HepG2 (cell line): ENCODE measurements around the gene JMJD8. TPM values are rescaled to one million over a fixed set of nuclear protein-coding genes. Genes with fewer than 3 reads are reported as not detected.

Experiments
- ATRX ChIP-seq: sonication (generic); formaldehyde crosslinking; IDR thresholded peaks from 2 replicates; pipeline ENCODE4 v1.4.0; 2020; ENCODE audit warnings: missing genetic modification reagents, borderline replicate concordance
- CEBPG ChIP-seq: IDR thresholded peaks from 2 replicates; pipeline ENCODE4 v1.6.1; 2016
- CREB1 ChIP-seq, 2 experiments: fragments of 450-650 bp in 1 of 2; IDR thresholded peaks; 2 replicates each; pipeline ENCODE4 v1.6.1; 2016 to 2017; ENCODE audit warnings: control low read depth in 1 of 2, mild to moderate bottlenecking in 1 of 2, missing compliant biosample characterization in 1 of 2, missing genetic modification characterization in 1 of 2
- DR1 ChIP-seq: sonication (generic); formaldehyde crosslinking; IDR thresholded peaks from 2 replicates; pipeline ENCODE4 v1.8.0; 2021; ENCODE audit warnings: mild to moderate bottlenecking, missing genetic modification reagents, inconsistent platforms
- GABPA ChIP-seq, 2 experiments: IDR thresholded peaks; 2 replicates each; pipeline ENCODE4 v1.6.1; 2011 to 2016; ENCODE audit warnings: low read depth in 2 of 2, low read length in 1 of 2, missing biosample characterization in 1 of 2, missing genetic modification characterization in 1 of 2
- HDAC2 ChIP-seq: sonication (generic); formaldehyde crosslinking; IDR thresholded peaks from 2 replicates; pipeline ENCODE4 v1.4.0; 2020; ENCODE audit warnings: missing genetic modification reagents
- HIVEP1 ChIP-seq: sonication (generic); formaldehyde crosslinking; IDR thresholded peaks from 2 replicates; pipeline ENCODE4 v1.4.0; 2020; ENCODE audit warnings: mild to moderate bottlenecking, missing genetic modification reagents
- HOXD1 ChIP-seq: sonication (generic); formaldehyde crosslinking; IDR thresholded peaks from 2 replicates; pipeline ENCODE4 v1.5.0; 2020; ENCODE audit warnings: missing genetic modification reagents
- KAT8 ChIP-seq: IDR thresholded peaks from 2 replicates; pipeline ENCODE4 v1.6.1; 2016; ENCODE audit warnings: missing genetic modification reagents, missing compliant biosample characterization
- KLF11 ChIP-seq: IDR thresholded peaks from 2 replicates; pipeline ENCODE4 v1.6.1; 2016; ENCODE audit warnings: missing compliant biosample characterization
- KLF15 ChIP-seq: sonication (generic); formaldehyde crosslinking; IDR thresholded peaks from 2 replicates; pipeline ENCODE4 v1.8.1; 2023; ENCODE audit warnings: borderline replicate concordance, mild to moderate bottlenecking, inconsistent platforms, missing genetic modification reagents, mixed read lengths
- NCOR1 ChIP-seq: fragments of 200-600 bp; sonication (generic); IDR thresholded peaks from 2 replicates; pipeline ENCODE4 v1.7.0; 2017; ENCODE audit warnings: antibody characterized with exemption, low read length, borderline replicate concordance
- PHF5A ChIP-seq: IDR thresholded peaks from one replicate; pipeline ENCODE4 v1.6.1; 2018; ENCODE audit warnings: low read depth, missing genetic modification reagents; ENCODE audit not compliant: unreplicated experiment
- PLRG1 ChIP-seq: fragments of 450-650 bp; conservative IDR thresholded peaks from 2 replicates; pipeline ENCODE4 v1.6.1; 2016
- RBM22 ChIP-seq: fragments of 200-400 bp; formaldehyde crosslinking; optimal IDR thresholded peaks from 2 replicates; pipeline ENCODE3; 2017; ENCODE audit warnings: mild to moderate bottlenecking, low read length, moderate library complexity
- STAT6 ChIP-seq: sonication (generic); formaldehyde crosslinking; IDR thresholded peaks from 2 replicates; pipeline ENCODE4 v1.4.0; 2020; ENCODE audit warnings: missing genetic modification reagents, mild to moderate bottlenecking, borderline replicate concordance
- ZMYM4 ChIP-seq: sonication (generic); formaldehyde crosslinking; IDR thresholded peaks from 2 replicates; pipeline ENCODE4 v1.8.1; 2023; ENCODE audit warnings: mild to moderate bottlenecking, missing genetic modification reagents
- ZNF20 ChIP-seq: sonication (generic); formaldehyde crosslinking; IDR thresholded peaks from 2 replicates; pipeline ENCODE4 v1.4.0; 2020; ENCODE audit warnings: mild to moderate bottlenecking, moderate library complexity, missing genetic modification reagents
- ZNF235 ChIP-seq: sonication (generic); formaldehyde crosslinking; IDR thresholded peaks from 2 replicates; pipeline ENCODE4 v1.8.1; 2023; ENCODE audit warnings: mild to moderate bottlenecking, missing genetic modification reagents, borderline replicate concordance
- ZNF292 ChIP-seq: sonication (generic); formaldehyde crosslinking; IDR thresholded peaks from 2 replicates; pipeline ENCODE4 v1.8.1; 2022; ENCODE audit warnings: mild to moderate bottlenecking, low read depth, missing genetic modification reagents, borderline replicate concordance
- ZNF432 ChIP-seq: sonication (generic); formaldehyde crosslinking; IDR thresholded peaks from 2 replicates; pipeline ENCODE4 v1.5.0; 2020; ENCODE audit warnings: missing genetic modification reagents, mild to moderate bottlenecking, borderline replicate concordance
- ZNF484 ChIP-seq: sonication (generic); formaldehyde crosslinking; IDR thresholded peaks from 2 replicates; pipeline ENCODE4 v1.5.1; 2020; ENCODE audit warnings: mild to moderate bottlenecking, low read depth, missing genetic modification reagents, borderline replicate concordance
- ZNF746 ChIP-seq: sonication (generic); formaldehyde crosslinking; IDR thresholded peaks from 2 replicates; pipeline ENCODE4 v1.8.0; 2022; ENCODE audit warnings: mild to moderate bottlenecking, missing genetic modification reagents
- polyA plus RNA-seq, 8 experiments: library from polyadenylated mRNA; depleted of rRNA in 3 of 8; stranded (reverse) in 7 of 8; unstranded in 1 of 8; fragments of >200 nt; fragmentation: Illumina TruSeq in 4 of 8; extraction: Trizol in 4 of 8; gene quantifications; 2 replicates each; pipeline versions ENCODE4 v1.2.1 to v1.2.3, GENCODE V29; 2011 to 2016; ENCODE audit warnings: low read depth in 4 of 8, missing spikeins in 1 of 8, mixed read lengths in 1 of 8; ENCODE audit not compliant: insufficient read depth in 1 of 8
- total RNA-seq, 5 experiments: library from RNA; depleted of rRNA; stranded (reverse); fragments of >200 nt; fragmentation: Illumina TruSeq; extraction: Trizol; gene quantifications; 2 replicates each; pipeline ENCODE4 v1.2.3, GENCODE V29; 2016; ENCODE audit warnings: low read depth in 1 of 5
- TF ChIP-seq, protein P1 (sequence below): sonication (generic); formaldehyde crosslinking; IDR thresholded peaks from 2 replicates; pipeline ENCODE4 v1.5.0; 2020; ENCODE audit warnings: mild to moderate bottlenecking, missing genetic modification reagents, borderline replicate concordance

Gene JMJD8
- total and polyA plus RNA-seq, 2 of the 13 experiments (the other 11 are each of a cell fraction or from before 2014, with no cell fraction given) = 2.6 to 11.8 TPM

DNA sequence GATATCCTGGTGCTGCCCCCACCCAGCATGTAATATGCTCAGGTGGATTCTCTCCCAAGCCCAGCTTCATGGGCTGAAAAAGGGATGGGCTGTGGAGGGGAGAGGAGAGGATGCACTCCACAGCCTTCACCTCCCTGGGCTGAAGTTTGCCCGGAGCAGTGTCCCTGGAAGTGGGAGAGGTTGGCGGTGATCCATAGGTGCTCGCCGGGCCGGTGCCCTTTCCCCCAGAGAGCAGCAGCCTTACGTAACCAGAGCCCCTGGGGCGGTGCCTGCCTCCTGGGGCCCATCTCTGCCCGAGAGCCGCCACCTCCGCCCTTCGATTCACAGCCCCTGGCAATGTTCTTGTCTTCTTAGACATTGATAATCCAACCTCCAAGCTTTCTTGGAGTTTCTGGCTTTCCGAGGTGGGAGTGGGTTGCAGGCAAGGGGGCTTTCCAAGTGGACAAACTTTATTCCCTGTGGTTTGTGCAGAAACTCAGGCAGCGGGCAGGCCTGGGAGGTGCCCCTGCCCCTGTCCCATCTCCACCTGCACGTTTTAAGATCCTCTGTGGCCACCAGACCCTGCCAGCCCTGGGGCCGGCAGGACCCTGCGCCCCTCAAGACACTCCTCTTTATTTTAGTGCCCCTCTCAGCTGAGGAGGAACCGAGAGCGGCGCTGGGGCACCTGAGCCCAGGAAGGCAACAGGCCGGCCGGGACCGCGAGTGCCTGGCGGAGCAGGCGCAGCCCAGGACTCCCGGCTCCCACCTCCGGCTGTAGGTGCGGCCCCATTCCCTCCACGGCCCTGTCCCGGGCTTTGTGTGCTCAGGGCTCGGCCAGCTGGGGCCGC, 38.1 kb downstream of the JMJD8 start (continued):
- no peak for TF ChIP-seq DR1 (CRISPR knock-in tag)
- TF ChIP-seq ZNF484 (CRISPR knock-in tag) = no peak
- no peak for TF ChIP-seq NCOR1
- no peak; the same call in 1 of the 2 replicates for TF ChIP-seq KLF15 (CRISPR knock-in tag)
- no peak for TF ChIP-seq ZNF20 (CRISPR knock-in tag)
- TF ChIP-seq, protein P1, sequence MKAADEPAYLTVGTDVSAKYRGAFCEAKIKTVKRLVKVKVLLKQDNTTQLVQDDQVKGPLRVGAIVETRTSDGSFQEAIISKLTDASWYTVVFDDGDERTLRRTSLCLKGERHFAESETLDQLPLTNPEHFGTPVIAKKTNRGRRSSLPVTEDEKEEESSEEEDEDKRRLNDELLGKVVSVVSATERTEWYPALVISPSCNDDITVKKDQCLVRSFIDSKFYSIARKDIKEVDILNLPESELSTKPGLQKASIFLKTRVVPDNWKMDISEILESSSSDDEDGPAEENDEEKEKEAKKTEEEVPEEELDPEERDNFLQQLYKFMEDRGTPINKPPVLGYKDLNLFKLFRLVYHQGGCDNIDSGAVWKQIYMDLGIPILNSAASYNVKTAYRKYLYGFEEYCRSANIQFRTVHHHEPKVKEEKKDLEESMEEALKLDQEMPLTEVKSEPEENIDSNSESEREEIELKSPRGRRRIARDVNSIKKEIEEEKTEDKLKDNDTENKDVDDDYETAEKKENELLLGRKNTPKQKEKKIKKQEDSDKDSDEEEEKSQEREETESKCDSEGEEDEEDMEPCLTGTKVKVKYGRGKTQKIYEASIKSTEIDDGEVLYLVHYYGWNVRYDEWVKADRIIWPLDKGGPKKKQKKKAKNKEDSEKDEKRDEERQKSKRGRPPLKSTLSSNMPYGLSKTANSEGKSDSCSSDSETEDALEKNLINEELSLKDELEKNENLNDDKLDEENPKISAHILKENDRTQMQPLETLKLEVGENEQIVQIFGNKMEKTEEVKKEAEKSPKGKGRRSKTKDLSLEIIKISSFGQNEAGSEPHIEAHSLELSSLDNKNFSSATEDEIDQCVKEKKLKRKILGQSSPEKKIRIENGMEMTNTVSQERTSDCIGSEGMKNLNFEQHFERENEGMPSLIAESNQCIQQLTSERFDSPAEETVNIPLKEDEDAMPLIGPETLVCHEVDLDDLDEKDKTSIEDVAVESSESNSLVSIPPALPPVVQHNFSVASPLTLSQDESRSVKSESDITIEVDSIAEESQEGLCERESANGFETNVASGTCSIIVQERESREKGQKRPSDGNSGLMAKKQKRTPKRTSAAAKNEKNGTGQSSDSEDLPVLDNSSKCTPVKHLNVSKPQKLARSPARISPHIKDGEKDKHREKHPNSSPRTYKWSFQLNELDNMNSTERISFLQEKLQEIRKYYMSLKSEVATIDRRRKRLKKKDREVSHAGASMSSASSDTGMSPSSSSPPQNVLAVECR = peak; percentile 70; the same call in 1 of the 2 replicates
- 0 out of 2 replicates have a peak, but pooled peaks have one; percentile 27 for TF ChIP-seq ZMYM4 (CRISPR knock-in tag)
- no peak for TF ChIP-seq HIVEP1 (CRISPR knock-in tag)
- peak; percentile 82 for TF ChIP-seq CEBPG (CRISPR knock-in tag)
- TF ChIP-seq KLF11 (CRISPR knock-in tag) = no peak; the same call in 1 of the 2 replicates
- TF ChIP-seq KAT8 (CRISPR knock-in tag) = peak; percentile 58; the same call in 1 of the 2 replicates
- TF ChIP-seq ZNF292 (CRISPR knock-in tag) = no peak
- no peak for TF ChIP-seq PHF5A
- no peak for TF ChIP-seq HOXD1 (CRISPR knock-in tag)
- TF ChIP-seq CREB1 (IDR thresholded peaks at IDR 0.05) = no peak
- no peak for TF ChIP-seq CREB1 (CRISPR knock-in tag; IDR thresholded peaks at IDR 0.05)
- TF ChIP-seq HDAC2 (CRISPR knock-in tag) = peak; percentile 62; the same call in 1 of the 2 replicates
- no peak for TF ChIP-seq STAT6
- TF ChIP-seq ZNF432 (CRISPR knock-in tag) = no peak
- no peak for TF ChIP-seq GABPA (IDR thresholded peaks at IDR 0.05; ENCODE audit: low read depth, low read length)
- no peak for TF ChIP-seq GABPA (CRISPR knock-in tag; IDR thresholded peaks at IDR 0.05; ENCODE audit: low read depth)
- TF ChIP-seq RBM22 = peak; percentile 87
- TF ChIP-seq ATRX = no peak
- TF ChIP-seq ZNF746 (CRISPR knock-in tag) = no peak
- TF ChIP-seq ZNF235 (CRISPR knock-in tag) = 0 out of 2 replicates have a peak, but pooled peaks have one; percentile 30
- no peak for TF ChIP-seq PLRG1
